ENCODE results near the gene INHBB. TPM values are rescaled to one million over a fixed set of nuclear protein-coding genes. Genes with fewer than 3 reads are reported as not detected.
A peak's percentile ranks its signal among the peaks of the same experiment; 100 is the strongest.
"Not testable (repeated sequence)": the region's sequence is repeated elsewhere in the genome, so short reads cannot be mapped to it uniquely, and the experiment has no call there.

The INHBB gene
- 8.2 TPM for total RNA-seq
- long read RNA-seq, partial matches to known transcripts, result 0 of 3 reads
- long read RNA-seq, other reads (novel, unspliced or antisense), result 2 of 3 reads

DNA sequence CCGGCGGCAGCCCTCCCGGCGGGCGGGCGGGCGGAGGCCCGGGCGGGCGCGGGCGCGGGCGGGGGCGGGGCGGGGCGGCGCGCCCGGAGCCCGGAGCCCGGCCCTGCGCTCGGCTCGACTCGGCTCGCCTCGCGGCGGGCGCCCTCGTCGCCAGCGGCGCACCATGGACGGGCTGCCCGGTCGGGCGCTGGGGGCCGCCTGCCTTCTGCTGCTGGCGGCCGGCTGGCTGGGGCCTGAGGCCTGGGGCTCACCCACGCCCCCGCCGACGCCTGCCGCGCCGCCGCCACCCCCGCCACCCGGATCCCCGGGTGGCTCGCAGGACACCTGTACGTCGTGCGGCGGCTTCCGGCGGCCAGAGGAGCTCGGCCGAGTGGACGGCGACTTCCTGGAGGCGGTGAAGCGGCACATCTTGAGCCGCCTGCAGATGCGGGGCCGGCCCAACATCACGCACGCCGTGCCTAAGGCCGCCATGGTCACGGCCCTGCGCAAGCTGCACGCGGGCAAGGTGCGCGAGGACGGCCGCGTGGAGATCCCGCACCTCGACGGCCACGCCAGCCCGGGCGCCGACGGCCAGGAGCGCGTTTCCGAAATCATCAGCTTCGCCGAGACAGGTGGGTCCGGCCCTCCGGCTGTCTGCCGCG, at the start of gene INHBB:
Gene INHBB, plus strand, starts transcription at position 111 of the 641 bp plus-strand sequence. Its CDS starts 53 bp downstream, at position 164.
- DNase-seq, result no peak
- intact Hi-C loops (cut with DNase I), result loop anchor here (5.0 to 10.0 kb wide), 2 partner anchors 156 to 209 kb away; no protein-coding TSS in a partner anchor
- no peak for ATAC-seq (ENCODE audit: poor library complexity)

DNA sequence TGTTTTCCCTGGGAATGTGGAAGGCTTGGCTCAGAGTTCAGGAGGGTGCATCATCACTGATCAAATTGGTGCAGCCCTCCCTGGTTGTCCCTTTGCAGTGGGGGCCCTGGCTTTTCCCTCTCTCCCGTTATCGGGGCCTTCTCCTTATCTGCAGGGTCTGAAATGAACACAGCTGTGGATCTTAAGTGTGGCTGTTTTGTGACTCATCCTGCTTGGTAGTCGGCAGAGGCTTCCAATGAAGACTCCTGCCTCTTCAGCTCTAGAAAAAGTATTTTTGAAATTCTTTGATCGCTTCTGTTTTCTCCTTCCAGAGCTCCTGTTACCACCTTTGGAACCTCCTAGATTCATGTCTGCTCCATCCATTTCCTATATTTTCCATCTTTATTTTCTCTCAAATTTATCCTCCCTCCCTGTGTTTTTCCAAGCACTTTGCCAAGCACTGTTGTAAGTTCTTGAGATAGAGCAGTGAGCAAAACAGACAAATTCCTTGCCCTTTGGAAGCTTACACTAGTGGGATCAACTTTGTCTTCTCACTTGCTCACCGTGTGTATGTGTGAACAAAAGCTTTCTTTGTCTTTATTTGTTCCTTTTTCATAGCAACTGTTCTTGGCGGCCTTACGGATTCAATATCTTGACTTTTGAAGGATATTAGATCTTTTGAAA, 47.6 kb upstream of the INHBB start:
- DNase-seq, result no peak
- ATAC-seq (ENCODE audit: poor library complexity), result no peak
- intact Hi-C loops (cut with DNase I), result no loop called here

DNA sequence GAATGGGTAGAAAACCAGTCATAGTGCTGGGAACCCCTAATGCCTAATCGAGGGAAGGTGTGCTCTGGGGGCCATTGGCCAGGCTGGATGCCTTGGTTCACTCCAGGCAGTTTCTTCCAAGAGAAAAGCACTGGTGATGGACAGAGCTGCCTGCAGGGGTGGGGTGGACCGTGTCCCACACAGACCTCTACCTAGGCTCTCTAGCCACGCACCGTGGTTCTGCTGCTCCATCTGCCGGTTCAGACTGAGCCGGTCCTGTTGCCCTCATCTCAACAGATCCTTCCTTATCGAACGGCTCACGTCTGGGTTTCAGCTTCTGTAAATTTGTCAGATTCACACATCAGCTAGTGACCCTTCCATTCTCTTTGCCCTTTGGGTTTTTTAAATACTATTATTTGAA, 46.9 kb upstream of the INHBB start:
- ATAC-seq (ENCODE audit: poor library complexity) (no peak), DNase-seq (no peak)
- intact Hi-C loops (cut with DNase I), result no loop called here

DNA sequence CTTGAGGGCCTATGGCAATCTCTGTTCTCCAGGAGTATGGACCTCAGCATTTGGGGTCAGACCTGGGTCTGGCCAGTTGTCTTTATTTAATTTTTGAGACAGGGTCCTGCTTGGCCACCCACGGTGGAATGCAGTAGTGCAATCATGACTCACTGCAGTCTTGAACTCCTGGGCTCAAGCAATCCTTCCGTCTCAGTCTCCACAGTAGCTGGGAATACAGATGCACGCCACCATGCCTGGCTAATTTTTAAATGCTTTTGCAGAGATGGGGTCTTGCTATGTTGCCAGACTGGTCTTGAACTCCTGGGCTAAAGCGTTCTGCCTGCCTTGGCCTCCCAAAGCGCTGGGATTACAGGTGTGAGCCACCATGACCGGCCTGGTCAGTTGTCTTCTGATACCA, 46.4 kb upstream of the INHBB start:
- no peak for ATAC-seq (ENCODE audit: poor library complexity)
- no peak for DNase-seq
- intact Hi-C loops (cut with DNase I), result no loop called here

DNA sequence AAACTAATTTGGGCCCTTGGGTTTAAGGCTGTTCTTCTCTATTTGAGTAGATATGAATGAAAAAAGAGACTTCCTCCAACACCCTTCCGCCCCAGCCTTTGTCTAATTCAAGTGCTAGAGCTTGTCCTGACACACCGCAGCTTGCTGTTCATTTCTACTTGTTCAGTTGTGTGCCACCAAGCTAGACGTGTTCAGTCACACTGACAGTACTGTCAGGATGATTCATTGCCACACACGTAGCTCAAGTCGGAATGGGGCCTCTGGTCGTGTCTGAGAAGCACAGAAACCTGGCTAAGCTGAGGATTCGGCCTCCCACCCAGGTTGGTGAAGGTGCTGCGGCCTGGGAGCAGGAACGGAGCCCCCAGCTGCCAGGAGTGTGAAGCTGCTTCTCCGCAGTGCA, 45.6 kb upstream of the INHBB start:
- intact Hi-C loops (cut with DNase I), result no loop called here
- ATAC-seq (ENCODE audit: poor library complexity), result no peak
- DNase-seq, result no peak

DNA sequence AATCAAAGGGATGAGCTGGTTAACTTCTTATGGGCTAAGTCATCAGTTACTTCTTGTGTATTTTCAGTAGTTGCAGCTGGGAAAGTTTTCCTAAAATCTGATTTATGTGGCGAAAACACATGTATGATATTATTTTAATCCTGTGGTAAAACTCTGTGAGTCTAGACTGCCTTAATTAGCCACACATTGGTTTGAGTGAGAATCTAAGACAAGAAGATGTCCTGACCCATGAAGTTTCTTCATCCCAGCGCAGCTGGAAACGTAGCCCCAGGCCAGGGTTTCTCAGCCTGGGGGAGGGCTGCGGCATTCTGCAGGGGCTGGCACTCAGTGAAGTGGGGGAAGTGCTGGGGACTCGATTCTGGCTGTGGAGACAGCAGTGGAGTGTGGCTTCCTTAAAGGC, 44.7 kb upstream of the INHBB start:
- DNase-seq (no peak), ATAC-seq (ENCODE audit: poor library complexity) (no peak)
- intact Hi-C loops (cut with DNase I), result no loop called here

DNA sequence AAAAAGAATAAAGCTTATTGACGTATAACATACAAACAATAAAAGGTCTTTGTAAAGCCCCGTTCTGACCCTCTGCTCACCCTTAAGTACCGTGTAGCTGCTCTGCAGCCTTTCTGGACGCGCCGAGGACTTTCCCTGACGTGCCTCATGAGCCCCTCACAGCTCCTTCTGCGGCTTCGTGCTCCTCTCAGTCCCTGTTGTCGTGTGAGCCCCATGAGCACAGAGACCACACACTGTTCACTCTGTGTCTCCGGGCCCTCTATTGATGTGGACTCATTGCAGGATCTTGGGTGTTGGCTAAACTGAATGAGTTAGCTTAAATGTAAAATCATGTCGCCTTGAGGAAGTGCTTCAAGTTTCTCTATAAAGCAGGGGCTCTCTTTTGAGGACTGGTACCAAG, 43.6 kb upstream of the INHBB start:
- no peak for ATAC-seq (ENCODE audit: poor library complexity)
- DNase-seq, result no peak
- intact Hi-C loops (cut with DNase I), result no loop called here

DNA sequence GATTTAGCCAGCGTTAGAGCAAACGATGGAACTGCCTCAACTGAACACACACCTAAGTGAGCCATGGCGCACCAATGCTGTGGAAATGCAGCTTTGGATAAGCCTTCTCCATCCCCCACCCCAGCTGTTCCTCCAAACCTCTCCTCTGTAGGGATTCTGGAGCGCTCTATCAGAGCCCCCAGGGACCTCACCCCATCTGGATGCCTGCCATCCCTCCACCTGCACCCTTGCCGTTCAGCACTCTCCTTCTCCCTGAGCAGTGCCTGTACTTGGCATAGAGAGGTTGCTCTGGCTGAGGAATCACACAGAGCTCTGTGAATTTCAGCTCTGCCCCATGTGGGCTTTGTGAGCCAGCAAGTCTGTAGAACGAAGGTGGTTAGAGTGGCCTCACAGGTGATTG, 42.8 kb upstream of the INHBB start:
- intact Hi-C loops (cut with DNase I), result no loop called here
- ATAC-seq (ENCODE audit: poor library complexity) (no peak), DNase-seq (no peak)

DNA sequence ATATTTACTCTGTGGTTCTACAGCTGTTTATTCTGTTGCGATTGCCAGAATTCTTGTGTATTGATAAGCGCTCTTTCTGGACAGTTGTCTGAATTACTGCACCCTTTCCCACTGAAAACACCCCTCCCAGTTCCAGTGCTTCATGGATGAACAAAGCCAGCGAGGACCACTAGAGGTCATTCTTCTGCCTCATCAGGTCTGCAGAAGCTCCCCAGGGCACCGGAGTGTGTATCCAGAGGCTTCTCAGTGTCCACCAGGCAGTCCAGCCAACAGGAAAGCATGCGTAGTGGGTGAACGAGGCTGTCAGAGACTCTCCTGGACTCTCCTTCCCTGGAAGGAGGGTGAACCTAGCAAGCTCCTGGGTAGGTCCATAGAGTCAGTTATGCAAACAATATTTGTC, 40.6 kb upstream of the INHBB start:
- no peak for DNase-seq

DNA sequence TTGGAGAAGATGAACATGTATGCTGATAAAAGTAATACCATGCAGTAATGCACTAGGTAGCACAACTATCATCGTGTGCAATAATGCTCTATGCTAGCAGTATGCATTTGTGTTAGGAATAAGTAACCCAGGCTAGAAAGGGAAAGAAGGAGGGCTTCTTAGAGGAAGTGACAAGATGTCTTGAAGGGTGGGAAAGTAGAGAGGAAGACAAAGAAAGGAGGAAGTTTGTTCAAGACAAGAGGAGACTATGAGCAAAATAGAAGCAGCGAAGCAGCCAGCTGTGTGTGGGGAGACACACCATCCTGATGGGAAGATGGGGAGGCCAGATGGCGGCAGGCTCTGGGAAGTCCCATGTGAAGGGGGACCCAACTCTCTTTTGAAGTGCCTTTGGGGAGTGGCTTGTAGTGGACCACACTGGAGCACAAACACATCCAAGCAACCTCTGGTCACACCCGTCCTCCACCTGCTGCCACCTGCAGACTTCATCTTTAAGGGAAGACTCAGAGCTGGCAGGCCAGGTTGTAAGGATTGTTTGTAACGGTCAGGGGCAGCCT, 39.9 kb upstream of the INHBB start:
- DNase-seq (no peak), ATAC-seq (ENCODE audit: poor library complexity) (no peak)
- intact Hi-C loops (cut with DNase I), result no loop called here

More for the DNA sequence above, 40.6 kb upstream of the INHBB start:
- peak; percentile 55 for ATAC-seq (ENCODE audit: poor library complexity)
- intact Hi-C loops (cut with DNase I), result no loop called here

DNA sequence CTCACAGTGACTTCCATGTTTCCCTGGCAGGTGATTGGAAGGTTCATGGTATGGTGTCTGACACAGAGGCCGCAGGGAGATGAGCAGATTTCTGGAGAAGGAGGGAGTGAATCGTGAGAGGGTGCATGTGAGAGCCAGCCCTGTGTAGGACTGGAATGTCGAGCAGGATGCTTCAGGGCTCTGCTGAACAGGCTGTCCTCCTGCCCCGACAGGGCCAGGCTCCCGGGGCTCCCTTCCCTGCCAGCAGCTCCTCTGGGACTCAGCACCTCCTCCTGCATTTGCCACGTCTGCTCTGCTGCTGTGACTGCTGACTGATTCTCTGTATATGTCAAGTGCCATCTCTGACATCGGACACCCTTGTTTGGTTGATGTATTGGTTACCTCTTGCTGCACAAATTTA, 38.5 kb upstream of the INHBB start:
- ATAC-seq (ENCODE audit: poor library complexity) (no peak), DNase-seq (no peak)
- intact Hi-C loops (cut with DNase I), result no loop called here

DNA sequence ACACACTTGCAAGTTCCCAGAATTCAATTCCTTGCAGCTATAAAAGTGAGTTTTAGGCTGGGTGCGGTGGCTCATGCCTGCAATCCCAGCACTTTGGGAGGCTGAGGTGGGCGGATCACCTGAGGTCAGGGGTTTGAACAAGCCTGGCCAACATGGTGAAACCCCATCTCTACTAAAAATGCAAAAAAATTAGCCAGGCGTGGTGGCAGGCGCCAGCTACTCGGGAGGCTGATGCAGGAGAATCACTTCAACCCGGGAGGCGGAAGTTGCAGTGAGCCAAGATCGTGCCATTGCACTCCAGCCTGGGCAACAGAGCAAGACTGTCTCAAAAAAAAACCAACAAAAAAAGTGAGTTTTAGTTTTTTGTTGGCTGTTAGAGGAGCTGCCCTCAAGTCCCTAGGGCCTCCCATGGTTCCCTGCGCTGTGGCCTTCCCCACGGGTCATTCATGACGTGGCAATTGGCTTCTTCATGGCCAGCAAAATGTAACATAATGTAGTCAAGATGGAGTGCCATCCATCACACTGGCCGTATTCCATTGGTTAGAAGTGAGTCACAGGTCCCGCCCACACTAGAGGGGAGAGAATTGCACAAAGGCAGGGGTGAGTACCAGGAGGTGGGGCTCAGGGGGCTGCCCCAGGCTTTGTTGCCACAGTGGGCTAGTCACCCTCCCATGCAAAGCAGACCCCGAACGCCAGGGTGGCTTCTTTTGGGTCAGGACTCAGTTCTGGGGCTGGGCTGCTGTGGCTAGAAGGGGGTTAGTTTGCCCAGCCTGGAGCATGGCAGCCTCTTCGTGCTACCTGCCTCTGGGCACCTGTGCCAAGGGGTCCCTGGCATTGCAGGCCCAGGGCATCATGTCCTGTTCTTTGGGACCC, 37.7 kb upstream of the INHBB start:
- DNase-seq, result no peak
- ATAC-seq (ENCODE audit: poor library complexity), result no peak
- intact Hi-C loops (cut with DNase I), result no loop called here

DNA sequence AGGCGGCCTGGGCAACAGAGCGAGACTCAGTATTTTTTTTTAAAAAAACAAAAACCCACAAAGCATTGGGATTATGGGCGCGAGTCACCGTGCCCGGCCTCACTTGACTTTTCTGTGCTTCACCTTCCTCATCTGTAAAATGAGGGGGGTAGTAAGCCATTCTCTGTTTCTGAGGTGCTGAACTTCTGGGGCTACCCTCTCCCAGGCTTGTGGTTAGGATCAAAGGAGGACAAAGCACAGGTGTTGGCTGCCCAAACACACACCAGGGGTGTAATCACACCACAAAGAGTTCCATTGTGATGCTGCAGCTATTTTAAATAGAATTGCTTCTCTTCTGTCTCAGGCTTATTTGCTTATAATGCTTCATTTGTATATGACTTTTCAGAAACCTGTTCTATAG, 35.8 kb upstream of the INHBB start:
- no peak for DNase-seq
- intact Hi-C loops (cut with DNase I), result no loop called here
- ATAC-seq (ENCODE audit: poor library complexity), result no peak

DNA sequence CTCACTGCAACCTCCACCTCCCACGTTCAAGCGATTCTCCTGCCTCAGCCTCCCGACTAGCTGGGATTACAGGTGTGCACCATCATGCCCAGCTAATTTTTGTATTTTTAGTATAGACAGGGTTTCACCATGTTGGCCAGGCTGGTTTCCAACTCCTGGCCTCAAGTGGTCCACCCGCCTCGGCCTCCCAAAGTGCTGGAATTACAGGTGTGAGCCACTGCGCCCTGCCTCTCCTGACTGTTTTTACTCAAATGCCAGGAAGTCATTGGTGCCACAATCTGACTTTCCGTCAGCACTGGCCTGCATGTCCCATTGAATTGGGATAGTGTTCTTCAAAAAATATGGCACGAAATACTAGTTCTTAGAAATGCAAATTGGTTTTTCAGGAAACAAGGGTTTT, 35.1 kb upstream of the INHBB start:
- ATAC-seq (ENCODE audit: poor library complexity); intact Hi-C loops (cut with DNase I); DNase-seq: not testable (repeated sequence)

DNA sequence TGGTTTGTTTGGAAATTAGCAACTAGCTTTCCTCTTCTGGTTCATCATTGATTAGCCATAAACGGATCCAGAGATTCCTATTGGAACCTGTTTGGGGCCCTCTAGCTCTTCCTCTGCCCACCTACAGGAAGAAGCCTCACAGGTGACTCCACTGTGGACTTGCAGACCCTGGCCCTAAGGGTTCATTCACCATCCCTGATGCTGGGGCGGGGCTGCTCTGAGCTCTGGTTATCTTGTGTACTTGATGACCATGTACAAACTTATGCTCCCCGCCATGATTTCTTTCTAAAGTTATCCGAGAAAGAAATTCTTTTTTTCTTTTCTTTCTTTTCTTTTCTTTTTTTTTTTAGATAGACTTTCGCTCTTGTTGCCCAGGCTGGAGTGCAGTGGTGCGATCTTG, 33.9 kb upstream of the INHBB start:
- intact Hi-C loops (cut with DNase I), result no loop called here
- ATAC-seq (ENCODE audit: poor library complexity), result no peak
- no peak for DNase-seq

DNA sequence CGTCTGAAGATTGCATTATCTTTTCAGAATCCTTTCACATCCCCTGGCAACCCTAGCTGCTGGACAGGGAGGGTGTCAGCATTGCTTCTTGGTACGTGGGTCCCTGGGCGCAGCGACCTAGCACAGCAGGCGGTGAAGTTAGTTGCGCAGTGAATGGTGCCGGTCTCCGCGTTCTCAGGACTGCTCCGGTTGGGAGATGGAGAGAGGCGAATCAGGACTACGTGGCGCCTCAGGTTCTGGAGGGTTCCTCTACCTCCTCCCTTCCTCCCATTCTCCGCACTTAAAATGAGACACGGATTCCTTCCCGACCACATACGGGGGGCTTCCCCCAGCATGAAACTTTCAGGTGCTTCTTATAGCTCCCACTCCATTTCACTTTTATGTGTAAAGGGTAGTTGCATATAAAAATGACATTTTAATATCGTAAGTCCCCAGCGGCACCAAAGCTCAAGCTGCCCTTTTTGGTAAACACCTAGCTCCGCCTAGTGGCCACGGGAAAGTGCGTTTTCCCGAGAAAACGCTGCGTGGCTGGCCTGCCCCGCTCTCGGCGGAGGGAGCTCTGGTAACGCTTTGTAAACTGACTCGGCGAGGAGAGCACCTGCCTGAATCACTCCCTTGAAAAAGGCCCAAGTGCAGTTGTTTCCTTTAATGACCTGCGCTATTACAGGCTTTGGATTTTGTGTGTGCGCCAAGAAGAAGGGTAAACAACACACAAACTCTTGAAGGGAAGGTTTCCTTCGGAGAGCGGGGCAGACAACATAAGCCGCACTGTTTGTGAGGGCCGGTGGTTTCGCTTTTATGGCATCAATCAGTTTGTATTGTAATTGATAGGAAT, 32.9 kb upstream of the INHBB start:
- DNase-seq (peak; percentile 87), ATAC-seq (ENCODE audit: poor library complexity) (peak; percentile 93)

DNA sequence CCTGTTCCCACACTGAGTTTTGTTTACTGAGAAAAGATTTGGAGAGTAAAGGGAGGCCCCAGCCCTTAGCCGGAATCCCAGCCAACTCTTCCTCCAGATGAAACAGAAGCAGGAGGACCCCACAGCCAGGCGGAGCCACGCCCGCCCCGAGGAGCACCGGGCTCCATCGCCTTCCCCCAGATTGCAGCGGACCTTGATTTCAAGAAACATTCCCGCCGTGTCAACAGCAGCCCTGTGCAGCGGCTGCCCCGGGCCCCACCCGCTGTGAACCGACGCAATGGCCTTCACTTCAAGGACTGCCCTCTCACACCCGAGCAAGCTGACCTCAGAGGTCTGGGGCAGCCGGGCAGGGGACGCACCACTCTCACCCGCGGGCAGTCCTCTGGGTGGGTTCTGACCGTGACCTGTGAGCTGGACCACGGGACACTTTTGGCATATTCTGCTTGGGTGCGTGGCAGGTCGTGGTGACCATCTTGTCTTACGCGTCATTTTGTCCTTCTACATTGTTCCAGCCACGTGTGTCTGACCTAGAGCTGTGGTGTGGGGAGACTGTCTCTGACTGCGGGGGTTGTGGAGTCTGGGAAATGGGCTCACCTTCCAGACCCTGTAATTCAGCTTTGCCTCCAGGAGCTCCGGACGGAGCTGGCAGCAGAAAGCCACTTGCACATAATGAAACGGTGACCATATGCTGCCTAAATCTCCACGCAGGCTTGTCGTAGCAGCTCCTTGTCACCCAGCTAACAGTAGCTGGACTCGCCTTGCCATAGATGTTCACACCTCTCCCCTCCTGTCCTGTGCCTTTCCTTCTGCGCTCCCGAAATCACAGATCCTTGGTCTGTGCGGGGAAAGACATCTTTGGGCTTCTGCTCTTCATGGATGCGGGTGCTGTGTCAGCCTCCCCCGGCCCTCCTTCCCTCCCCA, 32.0 kb upstream of the INHBB start:
- ATAC-seq (ENCODE audit: poor library complexity), result peak; percentile 13
- DNase-seq, result no peak
- intact Hi-C loops (cut with DNase I), result no loop called here

More for the DNA sequence above, 32.9 kb upstream of the INHBB start:
- intact Hi-C loops (cut with DNase I), result no loop called here

Measured in Right ventricle myocardium superior (tissue), 1 donor.